Fibroblast of skin of back (primary cell): ENCODE measurements around the gene SMYD3. TPM values are rescaled to one million over a fixed set of nuclear protein-coding genes. Genes with fewer than 3 reads are reported as not detected.

ENCODE experiments used
- DNase-seq: peaks from one replicate; pipeline ENCODE4 v3.0.0-alpha.2; 2013
- polyA plus RNA-seq, 2 experiments: library from polyadenylated mRNA; unstranded; fragments of 120-200 nt; gene quantifications; one replicate each; pipeline ENCODE4 v1.2.1, GENCODE V29; 2013; ENCODE audit not compliant: insufficient read length in 2 of 2

SMYD3 gene
- polyA plus RNA-seq (2013, experiment 1 of 2; ENCODE audit: insufficient read length) = 18.8 TPM
- polyA plus RNA-seq (2013, experiment 2 of 2; ENCODE audit: insufficient read length) = 25.7 TPM

DNA sequence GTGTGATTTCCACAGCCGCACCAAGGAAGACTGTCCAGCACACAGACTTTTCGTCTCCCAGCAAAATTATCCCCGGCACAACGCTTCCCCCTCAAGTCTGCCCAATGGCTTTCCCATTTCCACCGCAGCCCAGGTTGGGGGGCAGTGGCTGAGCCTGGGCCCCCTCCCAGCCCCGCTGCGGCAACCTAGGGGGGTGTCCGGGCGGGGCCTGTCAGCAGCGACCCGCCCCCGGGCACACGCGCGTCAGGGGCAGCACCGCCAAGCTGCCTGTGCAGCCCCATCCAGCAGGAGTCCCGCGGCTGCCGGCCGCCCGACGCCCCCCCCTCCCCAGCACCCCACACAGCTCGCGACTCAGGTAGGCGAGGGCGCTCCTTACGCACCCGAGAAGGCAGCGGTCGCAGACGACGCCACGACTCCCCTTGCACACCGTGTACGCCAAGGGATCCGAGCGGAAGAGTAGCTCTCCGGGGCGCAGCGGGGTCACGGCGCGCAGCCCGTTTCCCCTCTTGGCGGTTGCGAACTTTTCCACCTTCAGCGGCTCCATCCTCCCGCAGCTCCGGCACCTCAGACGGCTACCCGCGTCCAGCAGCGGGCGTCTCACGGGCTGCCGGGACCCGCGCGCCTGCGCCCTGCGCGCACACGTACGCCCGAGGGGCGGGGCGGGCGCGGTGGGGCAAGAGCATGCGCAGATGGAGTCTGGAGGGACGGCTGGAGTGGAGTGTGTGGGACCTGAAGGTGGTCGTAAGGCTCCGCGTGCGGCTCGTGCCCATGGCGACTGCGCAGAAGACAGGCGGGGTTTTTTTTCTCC is at the start of gene SMYD3:
TSS of gene SMYD3 (minus strand) at position 606 of the 808 bp plus-strand sequence.
- DNase-seq = peak; percentile 79

GRCh38 chr1:246554201-246554600 is 47.1 kb upstream of the SMYD3 start:
- no peak for DNase-seq

GRCh38 chr1:246552110-246552509 is 45.0 kb upstream of the SMYD3 start:
- DNase-seq = no peak

- no peak for DNase-seq
Observed at GRCh38 chr1:246550402-246550801, 43.3 kb upstream of the SMYD3 start.

DNA sequence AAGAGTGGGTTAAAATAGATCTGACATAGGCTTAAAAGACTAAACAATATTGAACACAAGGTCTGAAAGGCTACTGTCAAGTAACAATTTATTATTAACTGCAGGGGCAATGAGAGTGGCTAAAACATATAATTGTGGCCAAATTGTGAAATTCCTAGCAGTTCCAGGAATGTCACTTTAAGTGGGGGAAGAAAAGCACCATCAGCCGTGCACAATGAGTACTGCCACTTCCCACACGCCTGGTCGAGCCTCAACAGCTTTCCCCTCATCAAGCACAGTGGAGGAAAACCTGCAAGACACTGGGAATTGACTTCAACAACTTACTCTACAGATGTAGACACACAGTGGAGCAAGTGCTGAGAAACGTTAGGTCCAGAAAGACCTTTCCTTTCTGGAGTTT is 42.6 kb upstream of the SMYD3 start:
- DNase-seq = no peak

DNA sequence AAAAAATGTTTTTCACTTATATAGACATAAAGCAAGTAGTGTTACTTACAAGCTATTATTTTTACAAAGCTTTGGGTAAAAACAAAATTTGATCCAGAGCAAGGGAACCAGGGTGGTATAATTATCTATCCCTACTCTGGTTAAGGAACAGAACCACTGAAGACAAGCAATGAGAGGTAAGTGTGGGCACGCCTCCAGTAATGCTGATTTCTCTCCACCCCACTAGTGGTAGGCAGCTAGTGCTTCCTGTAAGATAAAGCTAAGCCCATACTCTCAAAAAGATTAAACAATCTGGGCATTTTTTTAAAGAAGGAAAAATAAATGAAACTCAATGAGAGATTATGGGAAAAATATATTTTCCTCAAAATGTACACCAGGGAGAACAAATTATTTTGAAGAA is 36.9 kb upstream of the SMYD3 start:
- no peak for DNase-seq

- DNase-seq = no peak
Observed at GRCh38 chr1:246540738-246541491, 33.8 kb upstream of the SMYD3 start.

DNA sequence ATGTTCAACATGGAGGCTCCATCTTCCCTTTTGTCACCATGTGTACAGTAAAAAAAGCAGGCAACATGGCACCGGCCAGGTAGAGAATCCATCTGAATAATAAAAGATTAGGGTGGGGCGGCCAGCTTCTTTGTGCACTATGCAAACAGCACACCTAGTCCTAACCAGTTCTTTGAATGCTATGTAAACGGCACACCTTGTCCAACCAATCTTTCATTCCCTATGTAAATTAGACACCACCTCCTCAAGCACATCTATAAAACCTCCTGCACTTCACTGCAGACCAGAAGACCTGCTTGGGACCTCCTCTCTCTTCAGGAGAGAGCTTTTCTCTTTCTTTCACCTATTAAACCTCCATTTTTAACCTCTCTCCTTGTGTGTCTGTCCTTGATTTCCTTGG is 30.8 kb upstream of the SMYD3 start:
- DNase-seq = no peak

GRCh38 chr1:246537441-246537840 is 30.4 kb upstream of the SMYD3 start:
- no peak for DNase-seq

GRCh38 chr1:246534114-246534513 is 27.0 kb upstream of the SMYD3 start:
- no peak for DNase-seq

DNA sequence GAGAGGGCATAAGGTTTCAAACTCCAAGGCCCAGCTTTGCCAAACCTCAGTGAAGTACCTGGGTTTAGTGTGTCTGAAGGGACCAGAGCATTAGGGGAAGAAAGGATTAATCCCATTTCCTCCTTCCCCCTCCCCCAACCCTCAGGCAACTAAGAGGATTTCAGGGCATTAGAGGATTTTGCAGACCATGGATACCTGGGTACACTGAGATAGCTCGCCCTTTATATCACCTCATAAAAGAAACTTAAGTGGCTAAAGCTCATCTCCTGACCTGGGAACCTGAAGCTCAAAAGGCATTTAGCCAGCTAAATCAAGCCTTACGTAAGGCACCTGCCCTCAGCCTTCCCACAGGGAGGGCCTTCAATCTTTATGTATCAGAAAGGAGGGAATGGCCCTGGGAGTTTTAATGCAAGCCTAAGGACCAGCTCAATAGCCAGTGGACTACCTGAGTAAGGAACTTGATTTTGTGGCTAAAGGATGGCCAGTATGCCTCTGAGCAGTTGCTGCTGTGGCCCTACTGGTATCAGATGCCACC is 26.4 kb upstream of the SMYD3 start:
- no peak for DNase-seq

GRCh38 chr1:246532519-246532918 is 25.4 kb upstream of the SMYD3 start:
- no peak for DNase-seq

GRCh38 chr1:246530482-246530881 is 23.4 kb upstream of the SMYD3 start:
- no peak for DNase-seq

DNA sequence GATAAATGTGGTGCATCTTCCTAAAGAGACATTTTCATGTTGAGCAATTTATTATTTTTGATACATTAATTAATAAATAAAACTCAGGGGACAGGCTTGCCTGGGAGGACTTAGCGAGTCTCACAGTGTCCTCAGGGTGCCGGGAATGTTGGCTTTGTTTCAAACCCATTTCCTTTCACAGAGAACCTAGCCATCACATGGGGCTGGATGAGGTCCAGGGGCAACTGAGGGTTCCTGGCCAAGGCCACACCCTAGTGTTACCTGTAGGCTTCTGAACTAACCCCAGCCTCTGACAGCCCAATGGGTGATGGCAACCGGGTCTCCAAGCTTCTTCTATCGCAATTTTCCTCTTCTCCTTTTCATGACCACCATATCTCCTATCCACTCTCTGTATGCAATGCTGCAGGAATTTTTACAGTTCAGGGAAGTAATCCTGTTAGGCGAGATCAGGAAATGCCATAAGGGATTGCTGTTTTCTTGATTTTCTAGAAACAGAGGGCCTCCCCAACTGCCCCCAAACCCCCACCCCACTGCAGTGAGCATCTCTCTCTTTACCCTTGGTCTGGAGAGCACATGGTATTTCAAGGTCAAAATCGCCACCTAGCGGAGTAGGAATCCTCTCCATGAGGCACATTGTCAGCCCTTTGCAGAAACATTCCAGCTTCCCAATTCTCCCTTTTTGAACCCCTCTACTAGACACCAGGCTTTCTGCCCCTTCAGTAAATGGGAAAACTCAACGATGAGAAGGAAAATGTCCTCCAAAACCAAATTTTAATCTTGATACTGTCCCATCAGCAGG is 22.1 kb upstream of the SMYD3 start:
- DNase-seq = no peak

DNA sequence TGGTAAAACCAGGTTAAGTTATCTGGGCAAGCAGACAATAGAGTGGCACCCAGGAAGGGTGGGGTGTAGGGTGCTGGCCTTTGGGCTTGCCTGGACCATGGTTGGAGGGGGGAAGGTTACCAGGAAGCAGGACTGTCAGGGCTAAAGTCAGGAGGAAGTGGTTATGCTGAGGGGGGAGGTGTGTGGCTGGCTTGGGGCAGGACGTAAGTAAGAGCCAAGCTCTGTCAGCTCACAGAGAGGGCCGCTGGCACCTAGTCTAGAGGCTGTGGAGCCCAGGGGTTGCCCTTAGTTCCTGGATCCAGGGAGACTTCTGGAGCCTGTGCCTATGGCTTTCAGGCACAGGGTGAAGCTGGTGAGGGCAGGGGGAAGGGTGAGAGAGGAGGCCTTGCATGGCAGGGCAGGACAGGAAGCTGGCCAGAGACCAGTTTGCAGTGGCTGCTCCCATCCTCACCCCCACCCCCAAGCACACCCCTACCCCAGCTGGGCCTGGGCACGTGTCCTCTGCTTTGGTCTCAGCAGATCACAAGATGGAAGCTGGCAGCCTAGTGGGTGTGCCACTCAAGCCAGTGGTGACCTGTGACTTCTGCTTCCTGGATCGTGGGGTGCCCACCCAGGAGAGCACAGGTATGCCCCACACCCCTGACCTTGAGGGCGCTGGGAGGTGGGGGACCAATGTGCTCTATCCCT is 20.5 kb upstream of the SMYD3 start:
- DNase-seq = no peak

GRCh38 chr1:246526915-246527314 is 19.8 kb upstream of the SMYD3 start:
- no peak for DNase-seq

GRCh38 chr1:246526380-246526779 is 19.3 kb upstream of the SMYD3 start:
- no peak for DNase-seq

GRCh38 chr1:246519514-246519913 is 12.4 kb upstream of the SMYD3 start:
- DNase-seq = no peak

- no peak for DNase-seq
Observed at GRCh38 chr1:246518456-246519205, 11.6 kb upstream of the SMYD3 start.

DNA sequence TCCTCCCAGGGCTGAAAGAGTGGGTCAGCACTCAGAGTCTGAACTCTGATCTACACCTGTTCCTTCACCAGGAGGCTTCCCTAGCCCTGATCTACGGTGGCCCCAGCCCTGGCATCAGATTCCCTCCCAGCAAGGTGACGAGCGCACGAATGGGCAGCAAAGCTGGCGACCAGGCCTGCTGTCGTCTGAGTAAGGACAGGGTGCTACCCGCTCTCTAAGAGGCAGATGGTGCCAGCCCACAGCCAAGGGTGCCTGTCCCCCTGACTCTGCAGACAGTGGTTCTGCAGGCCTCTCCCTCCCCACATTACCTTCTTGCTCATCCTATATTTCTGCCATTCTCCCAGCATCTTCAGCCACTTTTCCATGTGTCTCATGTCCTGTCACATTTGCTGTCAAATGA is 10.3 kb upstream of the SMYD3 start:
- no peak for DNase-seq

DNA sequence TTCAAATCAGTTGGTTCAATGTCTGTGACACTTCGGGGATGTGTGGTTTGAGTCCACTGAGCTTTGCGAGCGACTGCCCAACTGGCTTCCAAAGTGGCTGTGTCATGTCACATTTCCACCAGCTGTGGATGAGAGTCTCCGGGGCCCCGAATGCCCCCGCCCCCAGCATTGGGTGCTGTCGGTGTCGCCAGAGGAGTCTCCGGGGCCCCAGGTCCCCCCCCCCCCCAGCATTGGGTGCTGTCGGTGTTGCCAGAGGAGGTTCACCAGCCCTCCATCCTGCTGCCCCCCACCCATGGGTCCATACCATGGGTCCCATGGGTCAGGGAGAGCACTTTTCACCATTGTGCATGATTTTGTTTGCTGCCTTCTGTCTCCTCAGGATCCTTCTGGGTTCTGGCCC is 9.0 kb upstream of the SMYD3 start:
- DNase-seq = no peak
